Measurements from ENCODE around the gene SH3D21. TPM values are rescaled to one million over a fixed set of nuclear protein-coding genes. Genes with fewer than 3 reads are reported as not detected.

SH3D21 gene
- 1.5 TPM for total RNA-seq

- ATAC-seq (peak; percentile 80), DNase-seq (ENCODE audit: low spot score) (peak; percentile 71)
Observed at GRCh38 chr1:36306210-36306901, at the start of gene SH3D21. SH3D21 (plus strand) TSS chr1:36306368; CDS start chr1:36306421, 53 bp downstream.

- no peak for DNase-seq (ENCODE audit: low spot score)
- no peak for ATAC-seq
Observed at GRCh38 chr1:36256558-36257374, 49.4 kb upstream of the SH3D21 start.

GRCh38 chr1:36257375-36257767, 48.8 kb upstream of the SH3D21 start:
- DNase-seq (ENCODE audit: low spot score) (no peak), ATAC-seq (no peak)

- ATAC-seq: peak; percentile 48
- DNase-seq (ENCODE audit: low spot score): no peak
Observed at GRCh38 chr1:36258960-36259344, 47.2 kb upstream of the SH3D21 start.

- peak; percentile 53 for ATAC-seq
Observed at GRCh38 chr1:36268981-36269380, 37.2 kb upstream of the SH3D21 start.

GRCh38 chr1:36269408-36269838, 36.7 kb upstream of the SH3D21 start:
- ATAC-seq: peak; percentile 88
- peak; percentile 83 for DNase-seq (ENCODE audit: low spot score)

More at GRCh38 chr1:36268981-36269380, 37.2 kb upstream of the SH3D21 start:
- DNase-seq (ENCODE audit: low spot score): no peak

- DNase-seq (ENCODE audit: low spot score): no peak
- ATAC-seq: no peak
Observed at GRCh38 chr1:36273024-36273423, 33.1 kb upstream of the SH3D21 start.

- DNase-seq (ENCODE audit: low spot score): no peak
Observed at GRCh38 chr1:36274201-36274600, 32.0 kb upstream of the SH3D21 start.

GRCh38 chr1:36276688-36277087, 29.5 kb upstream of the SH3D21 start:
- ATAC-seq (no peak), DNase-seq (ENCODE audit: low spot score) (no peak)

More at GRCh38 chr1:36274201-36274600, 32.0 kb upstream of the SH3D21 start:
- no peak for ATAC-seq

GRCh38 chr1:36279110-36279788, 26.9 kb upstream of the SH3D21 start:
- DNase-seq (ENCODE audit: low spot score): no peak
- peak; percentile 84 for ATAC-seq

GRCh38 chr1:36279789-36280296, 26.3 kb upstream of the SH3D21 start:
- ATAC-seq: no peak
- no peak for DNase-seq (ENCODE audit: low spot score)

- ATAC-seq (no peak), DNase-seq (ENCODE audit: low spot score) (no peak)
Observed at GRCh38 chr1:36284061-36284460, 22.1 kb upstream of the SH3D21 start.

- no peak for ATAC-seq
Observed at GRCh38 chr1:36284517-36284916, 21.7 kb upstream of the SH3D21 start.

GRCh38 chr1:36285443-36286101, 20.6 kb upstream of the SH3D21 start:
- no peak for DNase-seq (ENCODE audit: low spot score)
- ATAC-seq: peak; percentile 97

More at GRCh38 chr1:36284517-36284916, 21.7 kb upstream of the SH3D21 start:
- no peak for DNase-seq (ENCODE audit: low spot score)

GRCh38 chr1:36286802-36287201, 19.4 kb upstream of the SH3D21 start:
- DNase-seq (ENCODE audit: low spot score) (no peak), ATAC-seq (no peak)

- ATAC-seq: no peak
Observed at GRCh38 chr1:36287595-36287994, 18.6 kb upstream of the SH3D21 start.

GRCh38 chr1:36295390-36295789, 10.8 kb upstream of the SH3D21 start:
- ATAC-seq (no peak), DNase-seq (ENCODE audit: low spot score) (no peak)

More at GRCh38 chr1:36287595-36287994, 18.6 kb upstream of the SH3D21 start:
- no peak for DNase-seq (ENCODE audit: low spot score)

- no peak for ATAC-seq
- DNase-seq (ENCODE audit: low spot score): no peak
Observed at GRCh38 chr1:36297062-36297461, 9.1 kb upstream of the SH3D21 start.

GRCh38 chr1:36298640-36299039, 7.5 kb upstream of the SH3D21 start:
- ATAC-seq: no peak
- DNase-seq (ENCODE audit: low spot score): no peak

- ATAC-seq: no peak
- DNase-seq (ENCODE audit: low spot score): no peak
Observed at GRCh38 chr1:36300526-36300925, 5.6 kb upstream of the SH3D21 start.

GRCh38 chr1:36301220-36301619, 4.9 kb upstream of the SH3D21 start:
- no peak for DNase-seq (ENCODE audit: low spot score)
- no peak for ATAC-seq
